Uterus (tissue), 2 donors: ENCODE results near the gene ATR.

Source experiments
- POLR2A ChIP-seq, 2 donors: fragments of 450-650 bp; IDR thresholded peaks; one replicate each; pipeline ENCODE4 v1.6.1; 2016; ENCODE audit warnings: antibody characterized with exemption in 2 of 2, mild to moderate bottlenecking in 1 of 2, moderate library complexity in 1 of 2
- TF ChIP-seq, protein P1 (sequence below), 4 experiments: fragments of 200-600 bp in 2 of 4; fragments of 450-650 bp in 2 of 4; sonication (generic) in 2 of 4; IDR thresholded peaks; one replicate each; pipeline ENCODE4 v1.5.1; 2016 to 2019; ENCODE audit warnings: antibody characterized with exemption in 4 of 4, mild to moderate bottlenecking in 2 of 4, moderate library complexity in 1 of 4

DNA sequence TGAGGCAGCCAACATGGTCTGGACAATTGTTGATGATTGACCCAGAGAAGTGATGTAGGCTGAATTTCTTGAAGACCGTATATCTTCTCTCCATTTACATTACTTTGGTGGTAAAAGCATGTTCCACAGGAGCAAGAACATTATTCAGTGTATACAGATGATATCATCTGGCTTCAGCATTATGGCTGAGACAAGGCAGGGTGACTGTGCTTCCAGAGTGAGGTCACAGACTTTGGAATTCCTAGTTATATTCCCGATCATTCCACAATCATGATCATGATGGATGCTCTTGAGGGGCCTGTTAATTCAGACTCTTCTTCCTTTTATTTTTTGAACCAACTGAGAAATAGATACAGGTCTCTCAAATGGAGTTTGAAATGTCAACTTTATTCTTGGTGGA lies 36.6 kb upstream of the ATR start:
- TF ChIP-seq POLR2A (IDR thresholded peaks at IDR 0.05) = no peak
- TF ChIP-seq, protein P1, sequence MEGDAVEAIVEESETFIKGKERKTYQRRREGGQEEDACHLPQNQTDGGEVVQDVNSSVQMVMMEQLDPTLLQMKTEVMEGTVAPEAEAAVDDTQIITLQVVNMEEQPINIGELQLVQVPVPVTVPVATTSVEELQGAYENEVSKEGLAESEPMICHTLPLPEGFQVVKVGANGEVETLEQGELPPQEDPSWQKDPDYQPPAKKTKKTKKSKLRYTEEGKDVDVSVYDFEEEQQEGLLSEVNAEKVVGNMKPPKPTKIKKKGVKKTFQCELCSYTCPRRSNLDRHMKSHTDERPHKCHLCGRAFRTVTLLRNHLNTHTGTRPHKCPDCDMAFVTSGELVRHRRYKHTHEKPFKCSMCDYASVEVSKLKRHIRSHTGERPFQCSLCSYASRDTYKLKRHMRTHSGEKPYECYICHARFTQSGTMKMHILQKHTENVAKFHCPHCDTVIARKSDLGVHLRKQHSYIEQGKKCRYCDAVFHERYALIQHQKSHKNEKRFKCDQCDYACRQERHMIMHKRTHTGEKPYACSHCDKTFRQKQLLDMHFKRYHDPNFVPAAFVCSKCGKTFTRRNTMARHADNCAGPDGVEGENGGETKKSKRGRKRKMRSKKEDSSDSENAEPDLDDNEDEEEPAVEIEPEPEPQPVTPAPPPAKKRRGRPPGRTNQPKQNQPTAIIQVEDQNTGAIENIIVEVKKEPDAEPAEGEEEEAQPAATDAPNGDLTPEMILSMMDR (IDR thresholded peaks at IDR 0.05) = no peak
